Aorta (tissue), 5 donors: Measurements from ENCODE around the gene TSEN2. TPM values are rescaled to one million over a fixed set of nuclear protein-coding genes. Genes with fewer than 3 reads are reported as not detected.

Experiments used
- ATAC-seq: fragments of 200-7000 bp; cut with Tn5 transposase; one replicate; pipeline ENCODE4 v1.9.1; 2022; ENCODE audit warnings: moderate library complexity; ENCODE audit not compliant: low FRiP score
- DNase-seq, 2 donors: peaks; one replicate each; pipeline ENCODE4 v3.0.0-alpha.2; 2020
- H3K27ac ChIP-seq, 2 donors: one replicate each; pipeline ENCODE4 v1.5.1; 2013; ENCODE audit warnings: low read length in 2 of 2, mild to moderate bottlenecking in 2 of 2, moderate library complexity in 2 of 2, control low read depth in 1 of 2, inconsistent platforms in 1 of 2, low read depth in 1 of 2
- H3K27me3 ChIP-seq, 2 donors: one replicate each; pipeline ENCODE4 v1.6.1; 2013; ENCODE audit warnings: control low read depth in 1 of 2, low read length in 1 of 2, mild to moderate bottlenecking in 1 of 2, moderate library complexity in 1 of 2; ENCODE audit not compliant: insufficient read depth in 2 of 2, control insufficient read depth in 1 of 2
- H3K36me3 ChIP-seq, 2 donors: one replicate each; pipeline ENCODE4 v1.6.1; 2013; ENCODE audit warnings: control low read depth in 1 of 2, low read length in 1 of 2, mild to moderate bottlenecking in 1 of 2; ENCODE audit not compliant: insufficient read depth in 2 of 2, control insufficient read depth in 1 of 2
- H3K4me1 ChIP-seq, 2 donors: one replicate each; pipeline ENCODE4 v1.6.1; 2013; ENCODE audit warnings: low read length in 2 of 2, control low read depth in 1 of 2, mild to moderate bottlenecking in 1 of 2, moderate library complexity in 1 of 2; ENCODE audit not compliant: insufficient read depth in 2 of 2, control insufficient read depth in 1 of 2
- H3K4me3 ChIP-seq, 2 donors: one replicate each; pipeline ENCODE4 v1.5.1; 2013; ENCODE audit warnings: low read length in 2 of 2, control low read depth in 1 of 2, mild to moderate bottlenecking in 1 of 2
- H3K9me3 ChIP-seq: one replicate; pipeline ENCODE4 v1.6.1; 2013; ENCODE audit warnings: mild to moderate bottlenecking, low read length; ENCODE audit not compliant: control insufficient read depth
- WGBS, 2 donors: extraction: QIAGEN DNeasy Blood & Tissue Kit; methylation state at CpG; one replicate each; pipeline ENCODE4 v1.1.7; 2013; 5-methylcytosine and 5-hydroxymethylcytosine counted together
- intact Hi-C, 2 donors: fragments of 100-400 bp; cut with DNase I; formaldehyde crosslinking; loops; one replicate each; pipeline versions ENCODE4 v1.14.2 to v1.15.0; 2022
- long read RNA-seq, 2 donors: library from polyadenylated mRNA; unstranded; transcript quantifications; one replicate each; pipeline ENCODE4 v2.0.0, GENCODE V29; 2020 to 2021
- polyA plus RNA-seq, 2 donors: library from polyadenylated mRNA; stranded (reverse); fragments of 200-250 nt; gene quantifications; one replicate each; pipeline ENCODE4 v1.2.3, GENCODE V29; 2013
- total RNA-seq, 2 donors: library from RNA; stranded (reverse); fragmentation: NEBNext Ultra II Directional; extraction: Animal tissue kit (Norgen Biotek cat#: 25700); gene quantifications; one replicate each; pipeline ENCODE4 v1.2.1, GENCODE V29; 2021
- donor health status: healthy with polysubstance abuse.
- donor health status: Bipolar disorder and iron deficiency.
- donor health status: DM: no; HTN: no; CAD: no.
- donor health status: DM: no; HTN: no; CAD: no.
- donor health status: DM: yes; HTN: yes; CAD: no.

TSEN2 gene
- 10 to 100 TPM; 13.2 to 14.7 TPM for total RNA-seq
- polyA plus RNA-seq, result 10 to 100 TPM; 13.4 TPM
- long read RNA-seq, donor 1, partial matches to known transcripts, result 10 of 48 reads
- long read RNA-seq, donor 1, other reads (novel, unspliced or antisense), result 34 of 48 reads
- long read RNA-seq, donor 2, partial matches to known transcripts, result 2 of 6 reads
- long read RNA-seq, donor 2, other reads (novel, unspliced or antisense), result 4 of 6 reads

GRCh38 chr3:12484198-12484982, at the start of gene TSEN2:
TSEN2 (plus strand) TSS chr3:12484480; CDS start chr3:12489801, 5,321 bp downstream.
- Histone ChIP-seq H3K36me3 (no peaks in the 10 kb centered on the region), H3K27me3 (no peaks in the 10 kb centered on the region), H3K27ac (peak within 1 kb of the TSS in 1 of 2 donors; percentile 52), H3K9me3 (no peaks in the 10 kb centered on the region), H3K4me3 (peak within 1 kb of the TSS; percentile 55 to 68), H3K4me1 (no peaks in the 10 kb centered on the region)
- DNase-seq, result peak; percentile 96 to 98
- intact Hi-C loops, result loop anchor here (2.0 to 5.0 kb wide), 3 partner anchors 178 to 340 kb away; partner anchors contain the start of gene RAF1 (in 1 of the 2)
- 0% methylated on average over 68 to 69 of the region's 69 CpGs for WGBS, 2 donors
- ATAC-seq, result peak; percentile 97

GRCh38 chr3:12436514-12437220, 47.6 kb upstream of the TSEN2 start:
- DNase-seq, result no peak
- intact Hi-C loops, result no loop called here

GRCh38 chr3:12437221-12437605, 47.1 kb upstream of the TSEN2 start:
- H3K27ac ChIP-seq, result no peak overlapping the region
- no peaks in the 10 kb centered on the region for H3K36me3 ChIP-seq
- no peaks in the 10 kb centered on the region for H3K9me3 ChIP-seq
- no peaks in the 10 kb centered on the region for H3K27me3 ChIP-seq
- no peak for ATAC-seq
- no peaks in the 10 kb centered on the region for H3K4me1 ChIP-seq
- intact Hi-C loops, result no loop called here
- H3K4me3 ChIP-seq, result no peak overlapping the region
- 88 to 91% methylated on average over 6 of the region's 6 CpGs for WGBS, 2 donors
- no peak for DNase-seq

More at GRCh38 chr3:12436514-12437220, 47.6 kb upstream of the TSEN2 start:
- Histone ChIP-seq H3K27ac (no peak overlapping the region), H3K4me1 (no peaks in the 10 kb centered on the region), H3K9me3 (no peaks in the 10 kb centered on the region), H3K27me3 (no peaks in the 10 kb centered on the region), H3K36me3 (no peaks in the 10 kb centered on the region), H3K4me3 (no peak overlapping the region)
- ATAC-seq, result peak; percentile 49
- WGBS, 2 donors, result 34 to 50% methylated on average over 12 of the region's 12 CpGs

GRCh38 chr3:12437861-12438260, 46.4 kb upstream of the TSEN2 start:
- no peak overlapping the region for H3K27ac ChIP-seq
- H3K4me3 ChIP-seq, result no peak overlapping the region
- H3K4me1 ChIP-seq, result no peaks in the 10 kb centered on the region
- intact Hi-C loops, result no loop called here
- H3K36me3 ChIP-seq, result no peaks in the 10 kb centered on the region
- DNase-seq (no peak), ATAC-seq (no peak)
- no peaks in the 10 kb centered on the region for H3K27me3 ChIP-seq
- H3K9me3 ChIP-seq, result no peaks in the 10 kb centered on the region
- WGBS, 2 donors, result 94 to 95% methylated on average over 13 of the region's 13 CpGs

- intact Hi-C loops, result no loop called here
- Histone ChIP-seq H3K9me3 (no peaks in the 10 kb centered on the region), H3K27me3 (no peaks in the 10 kb centered on the region), H3K4me1 (no peaks in the 10 kb centered on the region), H3K4me3 (no peak overlapping the region), H3K36me3 (no peaks in the 10 kb centered on the region), H3K27ac (no peak overlapping the region)
- 93 to 95% methylated on average over 4 of the region's 4 CpGs for WGBS, 2 donors
- DNase-seq (no peak), ATAC-seq (no peak)
Measured at GRCh38 chr3:12438318-12438717, 46.0 kb upstream of the TSEN2 start.

GRCh38 chr3:12439161-12439940, 44.9 kb upstream of the TSEN2 start:
- H3K4me1 ChIP-seq, result no peaks in the 10 kb centered on the region
- H3K9me3 ChIP-seq, result no peaks in the 10 kb centered on the region
- H3K4me3 ChIP-seq, result no peak overlapping the region
- no peak for ATAC-seq
- intact Hi-C loops, result no loop called here
- no peak for DNase-seq
- no peaks in the 10 kb centered on the region for H3K36me3 ChIP-seq
- 77 to 81% methylated on average over 11 of the region's 11 CpGs for WGBS, 2 donors
- H3K27me3 ChIP-seq, result no peaks in the 10 kb centered on the region
- H3K27ac ChIP-seq, result no peak overlapping the region

GRCh38 chr3:12440927-12441714, 43.2 kb upstream of the TSEN2 start:
- peak; percentile 75 for ATAC-seq
- 17 to 21% methylated on average over 20 to 21 of the region's 21 CpGs for WGBS, 2 donors
- H3K4me1 ChIP-seq, result no peaks in the 10 kb centered on the region
- no peak overlapping the region for H3K4me3 ChIP-seq
- no peaks in the 10 kb centered on the region for H3K9me3 ChIP-seq
- H3K36me3 ChIP-seq, result no peaks in the 10 kb centered on the region
- no peak overlapping the region for H3K27ac ChIP-seq
- intact Hi-C loops, result no loop called here
- no peaks in the 10 kb centered on the region for H3K27me3 ChIP-seq
- peak; percentile 78 to 84 for DNase-seq
